ENCODE results near the gene TMEM179B. TPM values are rescaled to one million over a fixed set of nuclear protein-coding genes. Genes with fewer than 3 reads are reported as not detected.

TMEM179B gene
- total RNA-seq, 1 donor from 2014 or later = 16.2 TPM

DNA sequence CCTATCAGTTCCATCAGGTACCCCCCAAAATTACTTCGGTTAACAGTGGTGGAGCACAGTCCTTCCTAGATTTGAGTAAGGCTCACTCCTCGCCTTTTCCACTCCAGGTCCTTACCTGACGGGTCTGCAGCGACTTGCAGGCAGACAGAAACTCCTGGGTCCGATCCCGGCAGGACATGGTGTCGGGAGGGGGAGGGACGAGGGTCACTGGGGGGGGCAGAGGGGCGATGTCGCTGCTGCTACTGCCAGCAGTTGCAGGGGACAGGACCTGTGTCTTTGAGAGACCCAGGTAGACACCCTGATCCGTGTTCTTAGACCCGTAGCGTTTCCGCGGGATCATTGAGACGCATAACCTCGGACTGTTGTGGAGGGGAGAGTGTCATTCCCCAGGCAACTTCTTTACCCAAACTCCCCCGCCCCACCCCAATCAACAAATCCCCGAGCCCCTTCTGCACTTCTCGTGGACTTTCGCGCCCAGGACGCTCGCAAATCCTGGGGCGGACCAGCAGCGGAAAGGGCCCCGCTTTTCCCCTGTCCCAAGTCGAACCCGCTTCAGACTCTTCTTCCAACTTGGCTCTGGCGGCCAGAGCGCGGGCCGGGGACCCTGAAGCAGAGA, 43.8 kb downstream of the TMEM179B start:
- peak overlapping the region; percentile 63 to 91 (median 88) for H3K4me3 ChIP-seq (ENCODE audit: low read length in 3 of 3)
- peak overlapping the region; percentile 98 for H3K27ac ChIP-seq (ENCODE audit: low read depth, low read length)
- H3K4me1 ChIP-seq (ENCODE audit: control insufficient read depth in 3 of 3, insufficient read depth in 3 of 3, low read length in 3 of 3) = peaks cover 24 to 36% (median 35%) of the 10 kb centered on the region in 3 donors
- H3K36me3 ChIP-seq (ENCODE audit: control insufficient read depth in 3 of 3, insufficient read depth in 3 of 3, low read length in 3 of 3) = peaks cover 31 to 40% (median 39%) of the 10 kb centered on the region in 3 donors
- H3K9ac ChIP-seq (ENCODE audit: low read depth in 1 of 3, low read length in 3 of 3) = peak overlapping the region; percentile 92 to 97 (median 96)
- H3K27me3 ChIP-seq (ENCODE audit: control insufficient read depth in 3 of 3, insufficient read depth in 3 of 3, low read length in 3 of 3) = no peaks in the 10 kb centered on the region
- H3K9me3 ChIP-seq (ENCODE audit: control insufficient read depth in 3 of 3, low read length in 3 of 3) = no peaks in the 10 kb centered on the region

- Histone ChIP-seq H3K4me1 (ENCODE audit: control insufficient read depth in 3 of 3, insufficient read depth in 3 of 3, low read length in 3 of 3) (peaks cover 24 to 36% (median 35%) of the 10 kb centered on the region in 3 donors), H3K36me3 (ENCODE audit: control insufficient read depth in 3 of 3, insufficient read depth in 3 of 3, low read length in 3 of 3) (peaks cover 36 to 44% (median 44%) of the 10 kb centered on the region in 3 donors), H3K9me3 (ENCODE audit: control insufficient read depth in 3 of 3, low read length in 3 of 3) (no peaks in the 10 kb centered on the region), H3K27me3 (ENCODE audit: control insufficient read depth in 3 of 3, insufficient read depth in 3 of 3, low read length in 3 of 3) (no peaks in the 10 kb centered on the region), H3K4me3 (ENCODE audit: low read length in 3 of 3) (peak within 1 kb of the TSS; percentile 63 to 91 (median 88)), H3K9ac (ENCODE audit: low read depth in 1 of 3, low read length in 3 of 3) (peak within 1 kb of the TSS; percentile 95 to 97 (median 96)), H3K27ac (ENCODE audit: low read depth, low read length) (peak within 1 kb of the TSS; percentile 98)
Measured at GRCh38 chr11:62831520-62832335, 44.5 kb downstream of the TMEM179B start, which contains the start of gene STX5. Gene STX5 (minus strand): TSS chr11:62832051. CDS start chr11:62831243, 808 bp downstream.

GRCh38 chr11:62832336-62833234, 45.4 kb downstream of the TMEM179B start, which contains the start of gene TEX54:
Gene TEX54 (minus strand): TSS chr11:62832841.
- H3K36me3 ChIP-seq (ENCODE audit: control insufficient read depth in 3 of 3, insufficient read depth in 3 of 3, low read length in 3 of 3) = peaks cover 28 to 38% (median 35%) of the 10 kb centered on the region in 3 donors
- peak within 1 kb of the TSS; percentile 95 to 97 (median 96) for H3K9ac ChIP-seq (ENCODE audit: low read depth in 1 of 3, low read length in 3 of 3)
- H3K27ac ChIP-seq (ENCODE audit: low read depth, low read length) = peak within 1 kb of the TSS; percentile 98
- H3K4me3 ChIP-seq (ENCODE audit: low read length in 3 of 3) = peak within 1 kb of the TSS; percentile 63 to 91 (median 88)
- no peaks in the 10 kb centered on the region for H3K27me3 ChIP-seq (ENCODE audit: control insufficient read depth in 3 of 3, insufficient read depth in 3 of 3, low read length in 3 of 3)
- H3K4me1 ChIP-seq (ENCODE audit: control insufficient read depth in 3 of 3, insufficient read depth in 3 of 3, low read length in 3 of 3) = peaks cover 26 to 38% (median 35%) of the 10 kb centered on the region in 3 donors
- H3K9me3 ChIP-seq (ENCODE audit: control insufficient read depth in 3 of 3, low read length in 3 of 3) = no peaks in the 10 kb centered on the region

GRCh38 chr11:62835336-62835735, 48.1 kb downstream of the TMEM179B start:
- no peak overlapping the region for H3K4me3 ChIP-seq (ENCODE audit: low read length in 3 of 3)
- no peaks in the 10 kb centered on the region for H3K9me3 ChIP-seq (ENCODE audit: control insufficient read depth in 3 of 3, low read length in 3 of 3)
- H3K9ac ChIP-seq (ENCODE audit: low read depth in 1 of 3, low read length in 3 of 3) = no peak overlapping the region
- no peak overlapping the region for H3K27ac ChIP-seq (ENCODE audit: low read depth, low read length)
- no peaks in the 10 kb centered on the region for H3K27me3 ChIP-seq (ENCODE audit: control insufficient read depth in 3 of 3, insufficient read depth in 3 of 3, low read length in 3 of 3)
- peaks cover 28 to 32% (median 32%) of the 10 kb centered on the region in 3 donors for H3K36me3 ChIP-seq (ENCODE audit: control insufficient read depth in 3 of 3, insufficient read depth in 3 of 3, low read length in 3 of 3)
- H3K4me1 ChIP-seq (ENCODE audit: control insufficient read depth in 3 of 3, insufficient read depth in 3 of 3, low read length in 3 of 3) = peaks cover 30 to 46% (median 33%) of the 10 kb centered on the region in 3 donors

GRCh38 chr11:62839050-62839945, 52.1 kb downstream of the TMEM179B start, which contains the start of gene WDR74:
Gene WDR74 (minus strand): TSS chr11:62839590. CDS start chr11:62839570, 20 bp downstream.
- Histone ChIP-seq H3K9ac (ENCODE audit: low read depth in 1 of 3, low read length in 3 of 3) (peak within 1 kb of the TSS; percentile 89 to 99 (median 98)), H3K27ac (ENCODE audit: low read depth, low read length) (peak within 1 kb of the TSS; percentile 98), H3K9me3 (ENCODE audit: control insufficient read depth in 3 of 3, low read length in 3 of 3) (no peaks in the 10 kb centered on the region), H3K4me1 (ENCODE audit: control insufficient read depth in 3 of 3, insufficient read depth in 3 of 3, low read length in 3 of 3) (peaks cover 12 to 30% (median 21%) of the 10 kb centered on the region in 3 donors), H3K4me3 (ENCODE audit: low read length in 3 of 3) (peak within 1 kb of the TSS; percentile 96 to 97 (median 97)), H3K36me3 (ENCODE audit: control insufficient read depth in 3 of 3, insufficient read depth in 3 of 3, low read length in 3 of 3) (peaks cover 22 to 24% (median 23%) of the 10 kb centered on the region in 3 donors), H3K27me3 (ENCODE audit: control insufficient read depth in 3 of 3, insufficient read depth in 3 of 3, low read length in 3 of 3) (no peaks in the 10 kb centered on the region)

Small RNA genes lying within 50 kb of the gene (small RNA-seq; reads per million reads assigned to genes)
- 0.49 reads per million, percentile 60 among the genes with 10 or more reads in this experiment for gene MIR6514
- not detected for gene RNU6-118P

Other genes starting within 250 kb of the TMEM179B start
- 432 TPM for gene AHNAK, start 240.6 kb upstream of the TMEM179B start, total RNA-seq
- gene EEF1G, start 213.5 kb upstream of the TMEM179B start, total RNA-seq = 2,520 TPM
- 4.2 TPM for gene TUT1, start 195.9 kb upstream of the TMEM179B start, total RNA-seq
- gene MTA2, start 185.5 kb upstream of the TMEM179B start, total RNA-seq = 63.7 TPM
- gene EML3, start 174.6 kb upstream of the TMEM179B start, total RNA-seq = 7.3 TPM
- gene ROM1, start 174.1 kb upstream of the TMEM179B start, total RNA-seq = 1.6 TPM
- 8.4 TPM for gene B3GAT3, start 165.4 kb upstream of the TMEM179B start, total RNA-seq
- gene GANAB, start 140.8 kb upstream of the TMEM179B start, total RNA-seq = 99.7 TPM
- gene INTS5, start 134.1 kb upstream of the TMEM179B start, total RNA-seq = 15.1 TPM
- 22.4 TPM for gene C11orf98, start 122.2 kb upstream of the TMEM179B start, total RNA-seq
- gene CSKMT, start 122.1 kb upstream of the TMEM179B start, total RNA-seq = 4.7 TPM
- 4.7 TPM for gene UQCC3, start 115.7 kb upstream of the TMEM179B start, total RNA-seq
- 1.0 TPM for gene LBHD1, start 115.1 kb upstream of the TMEM179B start, total RNA-seq
- gene UBXN1, start 108.3 kb upstream of the TMEM179B start, total RNA-seq = 106 TPM
- gene LRRN4CL, start 97.9 kb upstream of the TMEM179B start, total RNA-seq = 9.9 TPM
- 19.8 TPM for gene BSCL2, start 80.0 kb upstream of the TMEM179B start, total RNA-seq
- not detected for gene GNG3, start 79.7 kb upstream of the TMEM179B start, total RNA-seq
- 18.8 TPM for gene HNRNPUL2, start 59.9 kb upstream of the TMEM179B start, total RNA-seq
- 25.6 TPM for gene TTC9C, start 58.9 kb upstream of the TMEM179B start, total RNA-seq
- gene ZBTB3, start 33.2 kb upstream of the TMEM179B start, total RNA-seq = 11.5 TPM
- gene POLR2G, start 25.8 kb upstream of the TMEM179B start, total RNA-seq = 50.1 TPM
- gene TAF6L, start 16.0 kb upstream of the TMEM179B start, total RNA-seq = 11.5 TPM
- 20.9 TPM for gene TMEM223, start 4.6 kb downstream of the TMEM179B start, total RNA-seq
- 12.5 TPM for gene NXF1, start 18.0 kb downstream of the TMEM179B start, total RNA-seq
- 33.9 TPM for gene STX5, start 44.6 kb downstream of the TMEM179B start, total RNA-seq
- gene TEX54, start 45.4 kb downstream of the TMEM179B start, total RNA-seq = not detected
- 65.8 TPM for gene WDR74, start 52.2 kb downstream of the TMEM179B start, total RNA-seq
- 56.4 TPM for gene SLC3A2, start 93.5 kb downstream of the TMEM179B start, total RNA-seq
- not detected for gene CHRM1, start 134.0 kb downstream of the TMEM179B start, total RNA-seq
- gene SLC22A6, start 197.6 kb downstream of the TMEM179B start, total RNA-seq = not detected
- not detected for gene SLC22A8, start 228.4 kb downstream of the TMEM179B start, total RNA-seq